NCI-H748 treated with DMSO at 0.1 percent for 48 hours (cell line): ENCODE results near the gene S100A5.
A peak's percentile ranks its signal among the peaks of the same experiment; 100 is the strongest.
"Not testable (repeated sequence)": the region's sequence is repeated elsewhere in the genome, so short reads cannot be mapped to it uniquely, and the experiment has no call there.

Experiments
- DNase-seq: peaks from one replicate; lab custom pipeline; 2025; lab: John Stamatoyannopoulos, UW

S100A5 gene

DNA sequence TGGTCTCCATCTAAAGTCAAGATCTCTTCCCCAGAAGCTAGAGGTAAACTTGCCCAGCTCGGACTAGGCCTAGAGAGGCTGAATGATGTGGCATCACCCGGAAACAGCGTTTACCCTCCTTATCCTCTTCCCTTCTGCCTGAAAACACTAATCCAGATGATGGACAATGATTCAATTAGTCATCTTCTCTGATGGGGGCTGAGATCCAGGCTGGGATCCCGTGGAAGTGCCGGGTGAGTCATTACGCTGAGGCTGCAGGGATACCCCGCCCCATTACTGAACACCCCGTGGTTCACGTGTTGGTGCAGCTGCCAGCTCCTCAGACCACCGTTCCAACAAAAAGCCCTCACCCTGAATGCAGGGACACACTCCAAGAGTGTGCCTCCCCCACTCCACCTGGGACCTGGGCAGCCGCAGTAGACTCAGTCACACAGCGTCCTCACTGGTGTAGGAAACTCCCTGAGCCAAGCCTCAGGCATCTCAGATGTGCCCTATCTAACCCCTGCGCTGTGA is 7.0 kb downstream of the S100A5 start:
- DNase-seq, result no peak

DNA sequence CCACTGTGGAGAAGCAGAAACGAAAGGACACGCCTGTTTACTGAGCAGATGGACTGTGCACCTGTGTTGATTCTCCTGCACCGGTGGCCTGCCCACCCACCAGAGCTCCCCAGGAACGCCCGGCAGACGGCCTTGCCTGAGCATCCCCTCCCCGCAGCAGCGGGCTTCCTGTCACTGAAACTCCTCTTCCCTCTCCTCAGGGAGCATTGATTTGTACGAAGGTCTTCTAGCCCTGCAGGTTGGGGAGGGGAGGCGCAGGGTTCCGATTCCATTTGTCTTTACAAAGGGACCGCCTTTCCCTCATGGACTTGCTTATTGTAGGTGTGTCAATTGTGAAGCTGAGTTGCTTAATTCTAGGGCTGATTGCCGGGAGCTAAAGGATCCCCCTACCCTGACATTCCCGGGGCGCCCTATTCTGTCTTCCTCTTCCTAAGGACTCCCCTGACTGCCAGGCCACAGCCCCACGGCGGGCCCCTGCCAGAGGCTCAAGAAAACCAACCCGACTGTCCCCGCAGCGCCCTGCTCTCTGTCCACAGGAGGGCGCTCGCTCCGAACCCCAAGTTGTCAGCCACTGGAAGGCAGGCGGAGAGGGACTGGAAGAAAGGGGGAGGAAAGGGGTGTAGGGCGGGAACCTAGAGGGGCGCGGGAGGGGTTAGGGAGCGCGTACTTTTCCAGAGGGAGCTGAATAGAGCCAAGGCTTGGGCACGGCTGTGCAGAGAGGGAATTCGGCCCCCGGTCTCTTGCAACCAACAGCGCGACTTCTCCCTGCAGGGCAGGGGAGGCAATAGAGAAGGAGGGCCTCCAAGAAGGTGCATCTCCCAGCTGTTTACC is 7.8 kb downstream of the S100A5 start:
- peak; percentile 78 for DNase-seq

DNA sequence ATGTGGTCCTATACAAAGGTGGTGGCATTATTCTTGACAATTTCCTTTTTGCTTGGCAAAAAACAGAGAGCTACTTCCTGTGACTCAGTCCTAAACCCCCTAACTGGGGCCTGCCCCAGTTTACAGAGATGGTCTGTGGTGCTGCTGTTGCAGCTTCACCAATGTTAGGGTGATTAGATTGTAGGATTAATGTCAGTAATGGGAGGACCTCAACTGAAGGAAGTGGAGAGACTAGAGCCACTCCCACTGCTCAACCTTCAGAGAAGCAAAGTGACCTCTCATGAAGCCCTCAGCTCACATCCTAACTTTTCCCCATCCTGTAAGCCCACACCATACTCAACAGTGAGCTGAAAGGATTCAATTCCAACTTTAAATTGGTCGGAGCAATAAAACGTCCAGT is 8.6 kb downstream of the S100A5 start:
- DNase-seq, result no peak

GRCh38 chr1:153531638-153532037 is 9.1 kb downstream of the S100A5 start:
- DNase-seq, result no peak

DNA sequence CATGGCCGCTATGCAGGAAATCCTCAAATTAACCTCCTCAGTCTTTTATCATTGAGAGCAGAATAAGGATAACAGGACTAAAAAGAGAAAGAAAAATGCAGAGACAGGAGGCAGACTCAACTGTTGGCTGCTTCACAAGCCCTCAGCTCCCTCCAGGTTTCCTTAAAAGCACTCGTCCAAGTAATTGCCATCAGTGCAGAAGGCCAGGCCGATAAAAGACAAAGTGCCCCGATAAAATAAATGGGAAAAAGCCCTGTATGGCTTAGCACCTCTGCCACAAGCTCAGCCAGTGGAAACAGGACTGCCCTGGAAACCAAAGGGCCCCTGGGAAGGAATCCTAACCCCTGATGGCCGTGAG is 13.1 kb downstream of the S100A5 start:
- no peak for DNase-seq

GRCh38 chr1:153527023-153527682 is 13.6 kb downstream of the S100A5 start:
- no peak for DNase-seq

- no peak for DNase-seq
Observed at GRCh38 chr1:153526132-153526543, 14.6 kb downstream of the S100A5 start.

- no peak for DNase-seq
Observed at GRCh38 chr1:153525088-153525728, 15.5 kb downstream of the S100A5 start.

DNA sequence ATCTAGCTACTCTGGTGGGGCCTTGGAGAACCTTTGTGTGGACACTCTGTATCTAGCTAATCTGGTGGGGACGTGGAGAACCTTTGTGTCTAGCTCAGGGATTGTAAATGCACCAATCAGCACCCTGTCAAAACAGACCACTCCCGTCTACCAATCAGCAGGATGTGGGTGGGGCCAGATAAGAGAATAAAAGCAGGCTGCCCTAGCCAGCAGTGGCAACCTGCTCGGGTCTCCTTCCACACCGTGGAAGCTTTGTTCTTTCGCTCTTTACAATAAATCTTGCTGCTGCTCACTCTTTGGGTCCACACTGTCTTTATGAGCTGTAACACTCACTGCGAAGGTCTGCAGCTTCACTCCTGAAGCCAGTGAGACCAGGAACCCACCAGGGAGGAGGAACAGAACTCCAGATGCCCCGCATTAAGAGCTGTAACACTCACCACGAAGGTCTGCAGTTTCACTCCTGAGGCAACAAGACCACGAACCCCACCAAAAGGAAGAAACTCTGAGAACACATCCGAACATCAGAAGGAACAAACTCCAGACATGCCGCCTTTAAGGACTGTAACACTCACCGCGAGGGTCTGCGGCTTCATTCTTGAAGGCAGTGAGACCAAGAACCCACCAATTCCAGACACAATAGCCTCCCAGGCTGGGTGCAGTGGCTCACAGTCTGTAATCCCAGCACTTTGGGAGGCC is 18.2 kb downstream of the S100A5 start:
- not testable (repeated sequence) for DNase-seq

DNA sequence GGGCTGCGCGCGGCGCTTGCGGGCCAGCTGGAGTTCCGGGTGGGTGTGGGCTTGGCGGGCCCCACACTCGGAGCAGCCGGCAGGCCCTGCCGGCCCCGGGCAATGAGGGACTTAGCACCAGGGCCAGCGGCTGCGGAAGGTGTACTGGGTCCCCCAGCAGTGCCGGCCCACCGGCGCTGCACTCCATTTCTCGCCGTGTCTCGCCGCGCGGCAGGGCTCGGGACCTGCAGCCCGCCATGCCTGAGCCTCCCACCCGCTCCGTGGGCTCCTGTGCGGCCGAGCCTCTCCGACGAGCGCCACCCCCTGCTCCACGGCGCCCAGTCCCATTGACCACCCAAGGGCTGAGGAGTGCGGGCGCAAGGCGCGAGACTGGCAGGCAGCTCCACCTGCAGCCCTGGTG is 18.9 kb downstream of the S100A5 start:
- not testable (repeated sequence) for DNase-seq

DNA sequence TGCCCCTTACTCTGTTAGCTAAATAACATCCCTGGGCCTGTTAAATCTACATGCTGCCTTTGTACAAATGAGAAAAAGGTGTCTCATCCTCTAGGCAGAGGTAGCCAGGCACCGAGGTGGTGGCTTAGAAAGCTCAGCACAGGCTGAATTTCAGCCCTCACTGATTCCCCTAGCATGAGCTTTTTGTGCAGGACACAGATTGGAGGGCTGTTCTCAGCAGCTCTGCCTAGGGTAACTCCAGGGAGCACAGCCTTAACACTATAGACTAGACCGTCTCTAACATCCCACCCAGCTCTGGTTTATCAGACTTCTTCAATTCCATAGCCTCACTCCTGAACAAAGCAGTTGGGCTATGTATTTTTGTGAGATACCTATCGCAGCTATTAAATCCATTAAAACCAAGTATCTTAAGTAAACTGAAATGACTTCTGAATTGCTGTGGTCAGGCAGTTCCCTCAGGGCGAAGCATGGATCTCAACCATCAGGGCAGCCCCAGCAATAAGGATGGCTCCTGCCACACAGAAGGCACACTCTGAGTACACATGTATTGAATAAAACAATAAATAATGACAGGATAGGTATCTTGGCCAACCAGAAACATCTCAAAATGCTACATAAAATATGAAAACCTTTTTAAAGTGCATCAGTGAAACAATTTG is 19.8 kb downstream of the S100A5 start:
- no peak for DNase-seq

GRCh38 chr1:153520137-153520691 is 20.5 kb downstream of the S100A5 start:
- DNase-seq, result not testable (repeated sequence)

DNA sequence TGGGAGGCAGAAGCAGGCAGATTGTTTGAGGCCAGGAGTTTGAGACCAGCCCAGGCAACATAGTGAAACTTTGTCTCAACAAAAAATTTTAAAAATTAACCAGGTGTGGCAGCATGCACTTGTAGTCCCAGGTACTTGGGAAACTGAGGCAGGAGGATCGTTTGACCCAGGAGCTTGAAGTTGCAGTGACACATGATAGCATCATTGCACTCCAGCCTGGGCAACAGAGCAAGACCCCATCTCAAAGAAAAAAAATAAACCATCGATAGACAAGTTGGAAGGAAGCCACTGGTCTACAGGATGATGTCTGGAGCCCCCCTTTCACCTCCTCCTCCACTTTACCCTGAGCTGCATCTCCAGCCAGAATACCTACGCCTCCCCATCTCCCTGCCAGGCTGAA is 21.5 kb downstream of the S100A5 start:
- no peak for DNase-seq

GRCh38 chr1:153515504-153516394 is 25.0 kb downstream of the S100A5 start:
- DNase-seq, result no peak

GRCh38 chr1:153513666-153514065 is 27.1 kb downstream of the S100A5 start:
- no peak for DNase-seq

DNA sequence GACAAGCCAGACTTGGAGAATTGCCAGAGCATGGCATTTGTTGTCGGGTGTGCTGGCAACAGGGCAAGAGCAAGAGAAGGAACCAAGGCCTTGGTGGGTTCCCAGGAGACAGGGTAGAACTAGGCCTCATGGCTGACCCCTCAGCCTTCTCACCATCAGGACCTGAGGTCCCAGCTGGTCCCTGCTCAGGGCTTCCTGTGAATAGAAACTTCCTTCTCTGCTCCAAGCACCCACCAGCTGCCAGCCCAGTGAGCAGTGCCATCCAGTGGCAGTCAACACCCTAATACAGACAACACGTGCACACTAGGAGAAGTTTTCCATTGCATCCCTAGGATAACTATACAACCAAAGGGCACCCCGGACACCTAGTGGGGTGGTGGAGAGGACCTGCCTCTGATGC is 27.7 kb downstream of the S100A5 start:
- DNase-seq, result no peak

DNA sequence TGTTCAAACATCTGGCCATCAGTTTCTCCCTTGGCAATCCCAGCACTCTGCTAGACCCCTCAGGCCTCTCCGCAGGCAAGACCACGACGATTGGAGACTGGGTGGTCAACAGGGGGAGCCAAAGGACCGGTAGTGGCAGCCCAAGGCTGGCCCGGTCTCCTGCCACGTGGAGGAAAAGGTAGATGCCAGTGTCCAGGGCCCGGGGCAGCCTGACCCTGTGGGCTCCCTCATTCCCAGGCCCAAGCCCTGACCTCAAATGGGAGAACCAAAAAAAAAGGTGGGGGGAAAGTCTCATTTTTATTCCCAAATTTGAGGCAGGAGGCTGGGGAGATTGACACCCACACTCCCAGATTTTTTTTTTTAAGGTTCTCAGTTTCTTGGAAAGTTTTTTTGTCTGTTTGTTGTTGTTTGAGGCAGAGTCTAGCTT is 29.7 kb downstream of the S100A5 start:
- peak; percentile 76 for DNase-seq

GRCh38 chr1:153509729-153510354 is 30.9 kb downstream of the S100A5 start:
- no peak for DNase-seq

DNA sequence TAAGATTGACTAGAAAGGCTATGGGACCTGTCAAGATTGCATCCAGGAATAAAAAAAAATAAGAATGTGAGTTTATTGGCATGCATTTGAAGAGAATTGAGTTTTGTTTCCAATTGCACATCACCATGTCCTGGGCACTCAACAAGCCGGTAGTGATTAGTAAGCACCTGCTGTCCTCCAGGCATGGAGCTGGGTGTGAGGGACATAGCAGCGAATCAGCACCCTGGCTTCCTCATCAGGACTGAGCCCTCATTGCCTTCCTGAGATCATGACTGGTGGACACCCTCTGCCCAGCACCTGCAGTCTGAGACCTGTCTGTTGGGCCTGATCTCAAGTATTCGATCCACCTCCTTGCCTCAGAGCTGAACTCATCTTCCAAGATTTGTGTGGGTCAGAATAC is 31.7 kb downstream of the S100A5 start:
- DNase-seq, result no peak
